ENCODE measurements around the gene DEFB110.

The DEFB110 gene

GRCh38 chr6:50021894-50022293 is at the start of gene DEFB110:
Gene DEFB110 (minus strand): TSS chr6:50021994. CDS start chr6:50021935, 59 bp downstream.
- DNase-seq (ENCODE audit: low read depth), result no peak

- DNase-seq (ENCODE audit: low read depth), result no peak
Observed at GRCh38 chr6:50070101-50070500, 48.3 kb upstream of the DEFB110 start.

- DNase-seq (ENCODE audit: low read depth), result no peak
Observed at GRCh38 chr6:50062051-50062450, 40.3 kb upstream of the DEFB110 start.

- no peak for DNase-seq (ENCODE audit: low read depth)
Observed at GRCh38 chr6:50056242-50056641, 34.4 kb upstream of the DEFB110 start.

GRCh38 chr6:50049829-50050228 is 28.0 kb upstream of the DEFB110 start, which contains the start of gene DEFB112:
Gene DEFB112 (minus strand): TSS chr6:50049929. CDS start chr6:50049869, 60 bp downstream.
- no peak for DNase-seq (ENCODE audit: low read depth)

- no peak for DNase-seq (ENCODE audit: low read depth)
Observed at GRCh38 chr6:50047026-50047425, 25.2 kb upstream of the DEFB110 start.

- no peak for DNase-seq (ENCODE audit: low read depth)
Observed at GRCh38 chr6:50030777-50031562, 9.2 kb upstream of the DEFB110 start.

GRCh38 chr6:50030350-50030749 is 8.6 kb upstream of the DEFB110 start:
- no peak for DNase-seq (ENCODE audit: low read depth)

GRCh38 chr6:50025258-50025657 is 3.5 kb upstream of the DEFB110 start:
- DNase-seq (ENCODE audit: low read depth), result no peak

GRCh38 chr6:50007819-50008218 is 14.0 kb downstream of the DEFB110 start:
- no peak for DNase-seq (ENCODE audit: low read depth)

- no peak for DNase-seq (ENCODE audit: low read depth)
Observed at GRCh38 chr6:50003139-50003538, 18.7 kb downstream of the DEFB110 start.

- DNase-seq (ENCODE audit: low read depth), result no peak
Observed at GRCh38 chr6:49995278-49995677, 26.5 kb downstream of the DEFB110 start.

GRCh38 chr6:49988900-49989299 is 32.9 kb downstream of the DEFB110 start:
- no peak for DNase-seq (ENCODE audit: low read depth)

GRCh38 chr6:49987749-49988148 is 34.0 kb downstream of the DEFB110 start:
- no peak for DNase-seq (ENCODE audit: low read depth)

- no peak for DNase-seq (ENCODE audit: low read depth)
Observed at GRCh38 chr6:49986551-49986950, 35.2 kb downstream of the DEFB110 start.

- no peak for DNase-seq (ENCODE audit: low read depth)
Observed at GRCh38 chr6:49982046-49982445, 39.7 kb downstream of the DEFB110 start.

- DNase-seq (ENCODE audit: low read depth), result peak; percentile 5
Observed at GRCh38 chr6:49980898-49981297, 40.9 kb downstream of the DEFB110 start.

GRCh38 chr6:49979584-49979983 is 42.2 kb downstream of the DEFB110 start:
- no peak for DNase-seq (ENCODE audit: low read depth)

GRCh38 chr6:49978332-49979226 is 43.2 kb downstream of the DEFB110 start:
- no peak for DNase-seq (ENCODE audit: low read depth)

- no peak for DNase-seq (ENCODE audit: low read depth)
Observed at GRCh38 chr6:49969605-49970004, 52.2 kb downstream of the DEFB110 start, which contains the start of gene DEFB113. Gene DEFB113 (minus strand): TSS chr6:49969625. CDS start chr6:49969625, 0 bp downstream.

Measured in fibroblast of gingiva (primary cell).